C4-2B (cell line): ENCODE data around the gene DNAH3.

Source experiments
- ZFX ChIP-seq: fragments of 450-650 bp; IDR thresholded peaks from 2 replicates; pipeline ENCODE4 v1.6.1; 2017
- TF ChIP-seq, protein P1 (sequence below): fragments of 450-650 bp; conservative IDR thresholded peaks from 2 replicates; pipeline ENCODE4 v1.5.1; 2017; ENCODE audit warnings: mild to moderate bottlenecking

DNA sequence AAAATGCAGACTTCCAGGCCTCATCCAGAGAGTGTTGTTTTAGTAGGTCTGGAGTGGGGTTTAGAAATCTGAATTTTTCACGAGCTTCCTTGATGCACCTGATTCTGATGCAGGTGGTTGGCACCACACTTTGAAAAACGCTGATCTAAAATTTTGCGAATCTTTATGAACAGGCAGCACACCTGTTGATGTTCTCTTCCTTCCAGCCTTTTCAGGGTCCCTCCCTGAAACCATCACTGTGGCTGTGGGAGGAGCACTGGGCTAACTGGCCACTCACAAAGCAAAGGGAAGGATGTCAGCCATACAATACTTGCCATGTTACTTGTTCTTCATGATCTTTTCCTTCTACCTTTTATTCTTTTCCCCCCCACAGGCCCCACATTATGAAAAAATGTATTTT lies 22.0 kb upstream of the DNAH3 start:
- TF ChIP-seq, protein P1, sequence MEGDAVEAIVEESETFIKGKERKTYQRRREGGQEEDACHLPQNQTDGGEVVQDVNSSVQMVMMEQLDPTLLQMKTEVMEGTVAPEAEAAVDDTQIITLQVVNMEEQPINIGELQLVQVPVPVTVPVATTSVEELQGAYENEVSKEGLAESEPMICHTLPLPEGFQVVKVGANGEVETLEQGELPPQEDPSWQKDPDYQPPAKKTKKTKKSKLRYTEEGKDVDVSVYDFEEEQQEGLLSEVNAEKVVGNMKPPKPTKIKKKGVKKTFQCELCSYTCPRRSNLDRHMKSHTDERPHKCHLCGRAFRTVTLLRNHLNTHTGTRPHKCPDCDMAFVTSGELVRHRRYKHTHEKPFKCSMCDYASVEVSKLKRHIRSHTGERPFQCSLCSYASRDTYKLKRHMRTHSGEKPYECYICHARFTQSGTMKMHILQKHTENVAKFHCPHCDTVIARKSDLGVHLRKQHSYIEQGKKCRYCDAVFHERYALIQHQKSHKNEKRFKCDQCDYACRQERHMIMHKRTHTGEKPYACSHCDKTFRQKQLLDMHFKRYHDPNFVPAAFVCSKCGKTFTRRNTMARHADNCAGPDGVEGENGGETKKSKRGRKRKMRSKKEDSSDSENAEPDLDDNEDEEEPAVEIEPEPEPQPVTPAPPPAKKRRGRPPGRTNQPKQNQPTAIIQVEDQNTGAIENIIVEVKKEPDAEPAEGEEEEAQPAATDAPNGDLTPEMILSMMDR = no peak
- no peak for TF ChIP-seq ZFX
